DMS53 treated with DMSO at 0.1 percent for 48 hours (cell line): ENCODE results near the gene CD163.
"Not testable (repeated sequence)": the region's sequence is repeated elsewhere in the genome, so short reads cannot be mapped to it uniquely, and the experiment has no call there.

ENCODE experiments used
- DNase-seq: peaks from one replicate; lab custom pipeline; 2025; ENCODE audit not compliant: unreplicated experiment; lab: John Stamatoyannopoulos, UW

CD163 gene

DNA sequence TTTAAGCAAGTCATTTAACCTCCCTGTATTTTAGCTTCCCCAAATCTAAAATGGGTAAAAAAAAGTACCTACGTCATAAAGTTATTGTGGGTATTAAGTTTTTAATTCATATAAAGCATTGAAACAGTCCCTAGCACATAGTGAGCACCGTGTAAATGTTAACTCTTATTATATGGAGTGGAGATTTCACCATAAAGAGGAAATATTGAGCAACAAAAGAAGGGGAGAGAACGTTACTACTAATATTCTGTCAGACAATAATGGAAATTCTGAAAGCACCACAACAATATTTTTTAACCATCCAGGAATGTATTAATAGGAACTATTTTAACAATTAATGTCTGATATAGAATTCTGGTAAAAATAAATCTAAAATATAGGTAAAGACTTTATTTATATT, 51.8 kb downstream of the CD163 start:
- DNase-seq: no peak

GRCh38 chr12:7450667-7451066, 52.9 kb downstream of the CD163 start:
- DNase-seq: peak; percentile 100

DNA sequence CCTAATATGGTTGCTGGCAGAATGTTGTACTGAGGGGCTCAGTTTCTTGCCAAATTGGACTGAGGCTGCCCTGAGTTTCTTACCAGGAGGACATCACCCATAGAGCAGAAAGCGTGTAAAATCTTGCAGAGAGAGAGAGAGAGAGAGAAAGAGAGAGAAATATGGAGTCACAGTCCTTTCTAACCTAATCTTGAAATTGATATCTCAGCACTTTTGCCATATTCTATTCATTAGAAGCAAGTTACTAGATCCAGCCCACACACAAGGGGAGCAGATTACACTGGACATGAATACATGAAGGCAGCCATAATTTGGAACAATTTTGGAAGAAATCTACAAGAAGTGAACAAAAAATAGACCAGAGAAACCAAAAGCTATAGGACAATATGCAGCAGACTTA, 55.5 kb downstream of the CD163 start:
- DNase-seq: no peak

DNA sequence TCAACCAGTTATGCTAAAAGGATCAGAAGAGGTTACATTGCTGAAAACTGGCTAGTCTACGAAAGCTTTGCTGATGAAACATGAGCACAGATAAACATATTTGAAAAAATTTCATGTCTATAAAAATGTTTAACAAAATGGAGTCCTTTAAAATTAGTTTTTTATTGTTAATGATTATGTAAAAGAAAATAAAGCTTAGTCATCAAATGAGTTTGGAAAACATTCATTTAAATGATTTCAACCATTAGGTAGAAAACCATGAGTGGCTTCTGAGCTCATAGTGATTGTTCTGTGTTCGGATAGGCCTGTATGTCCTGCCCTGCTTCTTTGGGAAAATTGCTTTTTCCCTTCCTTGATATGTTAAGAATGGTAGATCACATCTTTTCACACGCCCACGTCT, 59.0 kb downstream of the CD163 start:
- no peak for DNase-seq

GRCh38 chr12:7444076-7444475, 59.5 kb downstream of the CD163 start, which contains the start of gene CD163L1:
Gene CD163L1, minus strand, starts transcription at chr12:7444153. Its CDS starts 26 bp downstream, at chr12:7444127.
- peak; percentile 25 for DNase-seq

DNA sequence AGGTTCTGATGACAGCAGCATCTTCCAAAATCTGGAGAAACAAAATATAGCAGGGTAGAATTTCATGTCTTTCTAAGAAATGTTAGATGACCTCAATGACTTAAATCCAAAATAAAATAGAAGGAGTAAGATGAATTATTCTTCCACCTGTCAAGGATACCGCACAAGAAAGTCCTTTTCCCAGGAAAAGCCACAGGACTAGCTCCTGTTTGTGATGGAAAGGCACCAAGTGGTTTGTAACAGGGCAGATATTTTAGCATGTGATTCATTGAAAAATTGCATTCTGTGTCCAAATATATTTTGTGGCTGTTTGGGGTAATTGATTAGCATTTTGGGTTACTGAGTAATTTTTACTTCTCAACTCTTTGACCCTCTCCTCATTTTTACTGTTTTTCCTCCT, 62.4 kb downstream of the CD163 start:
- DNase-seq: no peak

- DNase-seq: peak; percentile 92
These were observed 63.7 kb downstream of the CD163 start for GRCh38 chr12:7439579-7440505.

DNA sequence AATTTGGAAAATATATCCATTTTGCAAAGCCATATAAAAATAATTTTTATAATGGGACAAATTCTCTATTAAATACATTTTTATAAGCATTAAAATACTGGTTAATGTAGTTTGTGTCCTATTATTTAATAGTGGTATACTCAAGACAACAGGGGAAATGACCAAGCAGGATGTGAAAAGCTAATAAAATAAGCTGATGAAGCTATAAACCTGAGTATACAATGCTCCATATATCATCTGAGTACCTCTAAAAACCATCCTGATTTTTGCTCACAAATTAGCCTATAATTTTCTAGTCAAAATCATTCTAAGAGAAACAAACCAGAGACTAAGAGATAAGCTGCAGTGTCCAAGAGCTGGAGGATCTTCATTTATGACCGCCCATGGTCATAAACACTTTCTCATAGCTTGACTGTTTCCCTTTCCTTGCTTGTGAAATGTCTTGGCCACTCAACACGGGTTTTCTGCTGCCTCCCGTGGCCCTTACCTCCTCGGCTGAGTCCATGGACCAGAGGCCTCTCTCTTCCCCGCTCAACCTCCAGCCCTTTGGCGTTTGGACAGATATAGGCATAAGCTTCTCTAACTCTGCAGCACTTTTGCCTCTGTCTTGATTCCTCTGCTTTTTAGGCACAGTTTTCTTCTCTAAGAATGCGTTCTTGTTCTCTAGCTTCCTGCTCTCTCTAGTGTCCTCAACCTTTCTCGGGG, 65.1 kb downstream of the CD163 start:
- peak; percentile 54 for DNase-seq

- not testable (repeated sequence) for DNase-seq
These were observed 66.1 kb downstream of the CD163 start for GRCh38 chr12:7437494-7437893.

- DNase-seq: no peak
These were observed 68.9 kb downstream of the CD163 start for GRCh38 chr12:7434670-7435069.

GRCh38 chr12:7433276-7433822, 70.2 kb downstream of the CD163 start:
- DNase-seq: no peak

- DNase-seq: no peak
These were observed 71.4 kb downstream of the CD163 start for GRCh38 chr12:7431993-7432685.
